SH-SY5Y (cell line): Measurements from ENCODE around the gene KLHL40.

ENCODE experiments used
- GATA2 ChIP-seq: IDR thresholded peaks from 2 replicates; pipeline ENCODE4 v1.6.1; 2011; ENCODE audit warnings: mild to moderate bottlenecking, low read depth, low read length
- GATA3 ChIP-seq: IDR thresholded peaks from 2 replicates; pipeline ENCODE4 v1.6.1; 2011; ENCODE audit warnings: low read depth, mild to moderate bottlenecking, low read length, moderate library complexity

KLHL40 gene

DNA sequence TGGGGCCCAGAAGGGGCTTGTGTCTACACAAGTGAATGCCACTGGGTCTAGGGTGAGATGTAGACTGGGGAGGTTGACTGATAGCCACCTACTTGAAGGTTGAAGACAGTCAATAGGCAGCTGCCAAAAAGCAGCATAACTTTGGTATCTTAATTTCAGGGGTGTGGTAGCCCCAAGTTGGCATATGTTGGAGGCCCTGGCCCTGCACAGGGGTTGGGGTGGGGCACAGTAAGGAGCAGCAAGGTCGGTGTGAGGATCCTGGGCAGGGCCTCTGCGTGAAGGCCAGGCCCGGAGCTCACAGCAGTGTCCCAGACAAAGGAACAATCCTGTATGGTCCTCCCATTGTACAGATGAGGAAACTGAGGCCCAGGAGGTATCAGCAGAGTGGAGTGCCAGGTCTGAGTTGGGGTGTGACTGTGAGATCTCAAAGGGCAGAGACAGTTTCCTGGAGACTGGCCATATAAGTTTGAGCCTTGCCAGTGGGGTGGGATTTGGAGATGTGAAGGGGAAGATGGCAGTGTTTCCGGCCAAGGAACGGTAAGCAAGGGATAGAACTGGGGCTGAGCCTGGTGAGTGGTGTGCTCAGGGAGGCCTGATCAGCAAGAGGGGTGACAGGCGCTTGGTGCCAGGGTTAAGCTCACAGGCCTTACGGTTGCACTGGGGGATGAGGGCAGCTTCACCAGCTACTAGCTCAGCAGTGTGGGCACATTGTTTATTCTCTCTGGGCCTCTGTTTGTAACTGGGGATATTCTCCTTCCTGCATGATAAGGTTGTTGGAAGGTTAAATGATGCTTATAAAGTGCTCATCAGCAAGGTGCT is 1.7 kb downstream of the KLHL40 start:
- TF ChIP-seq GATA2 (no peak), GATA3 (no peak)

DNA sequence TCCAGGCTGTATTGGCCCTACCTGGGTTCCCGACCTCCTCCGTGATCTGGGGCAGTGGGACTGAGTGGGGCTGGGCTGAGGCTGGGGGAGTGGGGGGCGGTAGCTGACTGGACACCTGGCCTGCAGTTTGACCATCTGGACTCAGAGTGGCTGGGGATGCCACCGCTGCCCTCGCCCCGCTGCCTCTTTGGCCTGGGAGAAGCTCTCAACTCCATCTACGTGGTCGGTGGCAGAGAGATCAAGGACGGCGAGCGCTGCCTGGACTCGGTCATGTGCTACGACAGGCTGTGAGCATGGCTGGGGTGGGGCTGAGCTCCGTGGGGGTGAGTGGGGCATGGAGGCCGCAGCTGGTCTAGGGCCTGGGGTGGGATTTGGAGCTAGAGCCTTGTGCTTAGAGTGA is 2.7 kb downstream of the KLHL40 start:
- no peak for TF ChIP-seq GATA2
- no peak for TF ChIP-seq GATA3

DNA sequence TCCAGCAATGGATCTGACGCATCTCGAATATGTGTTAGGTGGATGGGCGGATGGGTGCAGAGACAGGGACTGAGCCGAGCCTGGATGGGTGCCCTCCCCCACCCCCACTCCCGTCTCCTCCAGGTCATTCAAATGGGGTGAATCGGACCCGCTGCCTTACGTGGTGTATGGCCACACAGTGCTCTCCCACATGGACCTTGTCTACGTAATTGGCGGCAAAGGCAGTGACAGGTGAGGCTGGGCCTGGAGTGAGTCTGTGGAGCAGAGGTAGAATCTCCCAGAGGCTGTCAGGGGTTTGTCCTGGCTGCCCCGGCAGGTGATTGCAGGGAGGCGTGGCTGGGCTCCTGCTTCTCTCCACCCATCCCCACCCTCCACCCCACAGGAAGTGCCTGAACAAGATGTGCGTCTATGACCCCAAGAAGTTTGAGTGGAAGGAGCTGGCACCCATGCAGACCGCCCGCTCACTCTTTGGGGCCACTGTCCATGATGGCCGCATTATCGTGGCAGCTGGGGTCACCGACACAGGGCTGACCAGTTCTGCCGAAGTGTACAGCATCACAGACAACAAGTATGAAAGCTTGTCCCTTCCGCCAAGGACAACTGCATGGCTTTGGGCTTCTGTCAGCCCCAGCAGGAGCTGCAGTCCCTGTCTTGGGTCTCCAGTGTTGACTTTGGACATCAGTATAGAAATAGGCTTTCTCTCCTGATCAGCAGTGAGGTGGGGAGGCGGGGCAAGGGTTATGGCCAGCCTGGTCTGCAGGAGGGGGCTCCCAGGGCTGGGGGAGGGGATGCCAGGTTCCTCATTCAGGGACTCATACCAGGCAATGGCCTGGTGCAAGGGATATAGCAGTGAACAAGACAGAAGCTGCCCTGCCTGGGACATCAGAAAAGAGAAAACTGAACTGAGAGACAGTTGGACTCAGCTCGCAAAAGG is 3.4 kb downstream of the KLHL40 start:
- no peak for TF ChIP-seq GATA2
- no peak for TF ChIP-seq GATA3

DNA sequence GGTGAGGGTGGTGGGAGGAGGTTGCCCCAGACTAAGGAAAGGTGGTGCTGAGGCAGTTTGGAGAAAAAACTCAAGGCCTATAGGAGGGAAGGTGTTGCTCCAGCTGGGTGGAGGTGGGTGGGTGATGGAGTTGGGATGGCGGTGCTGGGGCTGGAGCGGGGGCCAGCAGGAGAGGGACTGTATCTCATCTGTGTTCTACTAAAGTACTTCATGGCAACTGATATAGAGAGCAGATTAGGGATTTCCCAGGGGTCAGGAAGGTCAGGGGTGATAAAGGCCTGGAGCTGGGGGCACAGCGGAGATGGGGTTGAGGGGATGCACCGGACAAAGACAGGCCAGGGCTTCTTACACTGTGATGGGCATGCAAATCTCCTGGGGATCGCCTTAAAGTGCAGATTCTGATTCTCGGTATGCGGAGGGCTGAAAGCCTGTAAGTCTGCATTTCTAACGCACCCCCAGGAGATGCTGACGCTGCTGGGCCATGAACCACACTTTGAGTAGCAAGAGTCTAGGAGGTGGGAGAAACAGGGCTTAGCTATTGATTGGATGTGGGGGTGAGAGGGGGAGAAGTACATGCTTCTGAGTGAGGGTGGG is 4.2 kb downstream of the KLHL40 start:
- TF ChIP-seq GATA2 (no peak), GATA3 (no peak)

DNA sequence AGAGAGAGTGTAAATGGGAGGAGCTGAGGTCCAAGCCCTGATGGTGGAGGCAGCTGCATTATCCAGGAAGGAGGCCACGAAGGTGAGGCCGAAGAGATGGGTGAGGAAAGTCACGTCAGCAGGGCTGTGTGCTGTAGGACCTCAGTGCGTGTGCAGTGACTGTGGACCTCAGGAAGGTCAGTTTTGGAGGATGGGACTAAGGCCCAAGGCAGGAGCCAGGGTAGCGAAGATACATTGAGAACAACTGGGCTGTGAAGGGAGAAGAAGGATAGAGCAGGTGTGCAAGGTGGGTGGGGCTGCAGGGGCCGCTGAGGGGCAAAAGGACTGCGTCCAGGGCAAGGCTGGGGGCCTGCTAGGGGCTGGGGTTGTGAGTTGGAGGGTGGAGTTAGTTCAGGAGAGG is 4.9 kb downstream of the KLHL40 start:
- TF ChIP-seq GATA2 (no peak), GATA3 (no peak)

DNA sequence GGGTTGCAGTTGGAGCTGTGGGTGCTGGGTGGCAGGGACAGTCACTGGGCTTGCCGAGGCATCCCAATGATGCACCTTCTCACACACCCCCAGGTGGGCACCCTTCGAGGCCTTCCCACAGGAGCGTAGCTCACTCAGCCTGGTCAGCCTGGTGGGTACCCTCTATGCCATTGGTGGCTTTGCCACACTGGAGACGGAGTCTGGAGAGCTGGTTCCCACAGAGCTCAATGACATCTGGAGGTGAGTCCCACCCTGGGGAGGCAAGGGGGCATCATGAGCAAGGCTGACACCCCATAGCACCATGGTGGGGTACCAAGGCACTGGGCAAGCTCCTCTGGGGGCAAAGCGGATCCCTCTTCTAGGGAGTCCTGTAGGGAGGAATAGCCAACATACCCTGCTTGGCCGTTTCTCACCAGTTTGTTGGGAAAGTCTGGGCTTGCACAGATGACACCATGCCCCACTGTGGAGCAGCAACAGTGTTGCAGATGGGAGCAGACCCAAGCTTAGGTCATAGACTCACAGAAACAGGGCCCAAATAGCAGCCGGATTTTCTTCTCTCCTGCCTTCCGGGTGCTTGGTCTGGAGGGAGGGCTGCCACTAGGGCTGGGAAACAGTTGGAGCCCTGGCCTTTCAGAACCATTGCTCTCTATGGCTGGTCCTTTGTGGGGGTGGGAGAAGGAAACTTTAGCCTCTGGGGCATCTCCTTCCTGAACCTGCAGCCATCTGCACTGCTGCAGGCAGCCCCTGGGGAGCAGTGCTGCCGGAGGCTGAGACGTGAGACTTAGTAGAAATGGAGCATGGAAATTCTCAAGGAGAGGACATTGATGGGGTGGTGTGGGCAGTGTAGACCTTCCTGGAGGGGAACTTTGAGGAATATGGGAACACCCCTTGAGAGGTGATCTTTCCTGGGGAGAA is 5.7 kb downstream of the KLHL40 start:
- TF ChIP-seq GATA2: no peak

DNA sequence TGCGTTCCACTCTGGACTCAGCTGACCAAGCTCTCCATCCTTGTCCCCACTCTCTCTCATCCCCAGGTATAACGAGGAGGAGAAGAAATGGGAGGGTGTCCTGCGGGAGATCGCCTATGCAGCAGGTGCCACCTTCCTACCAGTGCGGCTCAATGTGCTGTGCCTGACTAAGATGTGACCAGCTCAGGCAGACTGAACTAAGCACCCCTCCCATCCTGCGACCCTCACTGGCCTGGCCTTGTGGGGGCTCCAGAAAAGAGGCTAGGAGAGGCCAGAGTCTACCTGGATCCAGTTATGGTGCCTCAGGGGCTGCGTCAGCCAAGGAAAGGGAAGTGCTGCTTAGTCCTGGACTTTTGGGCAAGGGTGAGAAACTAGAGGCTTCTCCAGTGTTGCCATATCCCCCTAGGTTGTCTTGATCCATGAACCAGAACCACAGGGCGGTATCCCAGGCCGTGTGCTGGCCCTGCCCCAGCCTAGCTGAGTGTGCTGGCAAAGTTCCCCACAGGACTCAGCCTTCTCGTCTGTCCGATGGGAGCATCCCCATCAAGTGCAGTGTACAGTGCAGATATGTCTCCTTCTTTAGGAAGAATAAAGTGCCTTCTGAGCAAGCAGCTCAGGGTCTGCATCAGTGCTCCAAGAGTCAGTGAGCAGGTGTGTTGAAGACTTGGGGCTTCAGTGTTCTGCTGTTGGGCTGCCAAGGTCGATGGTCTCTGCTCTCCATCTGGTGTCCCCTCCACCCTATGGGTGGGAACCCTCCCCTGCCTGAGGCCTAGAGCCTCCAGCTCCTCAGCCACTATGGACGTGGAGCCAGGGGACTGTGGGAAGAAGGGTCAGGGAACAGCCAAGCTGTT is 6.7 kb downstream of the KLHL40 start:
- TF ChIP-seq GATA3 (no peak), GATA2 (no peak)

DNA sequence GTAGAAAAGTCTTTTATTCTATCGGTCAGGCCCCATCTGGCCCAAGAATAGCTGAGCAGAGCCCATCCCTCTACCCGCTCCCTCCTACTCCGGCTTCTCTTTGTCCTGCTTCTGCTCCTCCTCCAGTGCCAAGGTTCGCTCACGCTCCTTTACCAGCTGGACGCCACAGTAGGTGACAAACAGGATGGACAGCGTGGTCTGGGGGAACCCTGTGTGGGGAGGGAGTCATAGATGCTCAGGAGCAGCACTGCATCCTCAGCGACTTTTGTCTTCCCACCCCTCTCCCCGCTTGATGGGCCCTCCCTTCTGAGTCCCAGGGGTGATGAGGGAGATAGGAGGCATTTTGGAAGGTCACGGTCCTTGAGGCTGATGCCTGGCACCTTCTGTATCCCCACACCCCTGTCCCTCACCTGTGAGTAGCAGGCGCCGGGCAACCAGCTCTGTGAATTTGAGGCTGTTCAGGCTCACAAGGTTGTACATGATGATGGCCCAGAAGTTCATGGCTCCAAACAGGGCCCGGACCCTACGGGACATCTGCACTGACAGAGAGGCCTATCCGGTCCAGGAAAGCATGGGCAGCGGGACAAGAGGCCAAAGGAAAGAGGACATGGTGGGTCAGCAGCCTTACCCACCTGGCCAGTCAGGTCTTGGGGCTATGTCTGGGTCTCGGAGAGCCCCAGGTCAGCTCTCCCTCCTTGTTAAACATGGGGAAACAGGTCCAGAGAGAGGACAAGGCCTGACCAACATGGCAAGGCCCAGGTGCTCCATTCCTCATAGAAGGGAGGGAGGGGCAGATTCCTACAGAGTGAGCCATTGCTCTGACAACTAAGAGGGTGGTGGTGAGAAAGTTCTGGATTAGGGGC is 7.6 kb downstream of the KLHL40 start:
- no peak for TF ChIP-seq GATA2
- TF ChIP-seq GATA3: no peak

DNA sequence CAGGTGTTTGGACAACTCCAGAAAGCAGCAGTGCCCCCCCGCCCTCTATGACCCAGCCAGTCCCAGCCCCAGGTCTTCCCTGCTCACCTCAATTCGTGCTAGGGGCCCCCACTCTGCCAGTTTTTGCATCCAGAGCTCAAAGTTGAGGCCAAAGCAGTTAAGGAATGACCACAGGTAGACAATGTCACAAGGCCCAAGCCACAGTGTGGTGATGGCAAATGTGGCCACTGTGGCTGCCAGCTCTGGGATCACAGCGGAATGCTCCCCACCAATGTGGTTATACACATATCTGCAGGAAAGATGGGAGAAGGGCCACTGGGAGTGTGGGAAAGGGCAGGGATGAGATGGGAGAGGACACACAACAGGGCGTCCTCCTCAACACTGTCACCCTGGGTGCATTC is 8.2 kb downstream of the KLHL40 start:
- TF ChIP-seq GATA2 (no peak), GATA3 (no peak)

DNA sequence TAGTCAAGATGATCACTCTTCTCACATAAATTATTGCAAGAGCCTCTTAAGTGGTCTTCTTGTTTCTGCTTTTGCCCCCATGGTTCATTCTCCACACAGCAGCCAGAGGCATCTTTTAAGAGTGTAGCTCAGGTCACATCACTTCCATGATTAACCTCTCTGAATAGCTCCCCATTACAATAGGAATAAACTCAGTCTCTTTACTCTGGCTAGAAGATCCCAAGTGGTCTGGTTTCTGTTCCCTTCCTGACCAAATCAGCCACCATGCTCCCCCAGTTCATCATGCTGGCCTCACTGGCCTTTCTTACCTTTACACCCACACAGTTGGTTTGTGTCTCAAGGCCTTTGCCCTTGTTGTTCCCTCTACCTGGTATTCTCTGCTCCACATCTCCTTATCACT is 9.0 kb downstream of the KLHL40 start:
- no peak for TF ChIP-seq GATA3
- no peak for TF ChIP-seq GATA2

DNA sequence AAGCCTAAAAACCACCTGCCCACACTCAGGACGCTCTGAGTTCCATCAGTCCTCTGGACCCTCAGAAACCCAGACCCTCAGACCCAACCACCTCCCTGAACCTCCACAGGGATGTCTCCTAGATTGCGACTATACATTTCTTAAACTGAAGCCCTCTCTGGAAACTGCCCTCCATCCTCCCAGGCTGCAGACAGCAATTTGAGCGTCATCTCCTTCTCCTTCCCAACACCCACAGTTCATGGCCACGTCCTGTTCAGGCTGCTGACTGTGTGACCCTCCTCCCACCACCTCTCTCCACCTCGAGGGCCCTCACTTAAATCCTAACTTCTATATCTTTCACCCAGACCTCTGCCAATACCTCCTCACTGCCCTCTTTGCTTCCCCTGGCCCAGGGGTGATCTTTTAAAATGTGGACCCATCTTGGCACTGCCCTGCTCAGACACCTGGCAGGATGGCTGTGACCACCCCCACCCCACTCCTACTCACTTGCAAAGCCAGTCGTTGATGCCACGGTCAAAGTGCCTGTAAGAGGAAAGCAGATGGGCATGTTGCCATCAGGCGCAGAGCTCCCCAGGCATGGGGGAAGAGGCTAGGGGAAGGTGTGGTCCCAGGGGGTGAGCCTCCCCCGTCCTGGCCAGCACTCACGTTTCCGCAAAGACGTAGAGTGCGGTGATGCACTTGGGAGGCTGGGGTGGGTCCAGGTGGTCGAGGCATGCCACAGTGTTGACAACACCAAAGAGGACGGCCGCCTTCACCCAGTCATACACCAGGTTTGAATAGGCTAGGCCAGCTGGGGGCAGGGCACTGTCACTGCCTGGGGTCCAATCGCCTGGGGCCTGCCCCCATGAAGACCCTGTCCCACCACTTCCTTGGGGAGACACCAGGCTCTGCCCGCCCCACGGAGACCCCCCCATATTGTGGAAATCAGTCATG is 11.3 kb downstream of the KLHL40 start:
- TF ChIP-seq GATA2: no peak
- no peak for TF ChIP-seq GATA3
